Measurements from ENCODE around the gene TMEM242.

- no peak for TF ChIP-seq EP300 (IDR thresholded peaks at IDR 0.05; ENCODE audit: low read depth in 2 of 2, low read length in 2 of 2)
- no peak for TF ChIP-seq EP300 (CRISPR knock-in tag; IDR thresholded peaks at IDR 0.05; ENCODE audit: borderline replicate concordance)
- no peak for TF ChIP-seq CTCF (CRISPR knock-in tag; IDR thresholded peaks at IDR 0.05)
- no peak for TF ChIP-seq PRPF4 (IDR thresholded peaks at IDR 0.05; ENCODE audit: low read depth, low read length, poor library complexity, severe bottlenecking)
- no peak for TF ChIP-seq CREB1 (IDR thresholded peaks at IDR 0.05)
- TF ChIP-seq CREB1 (CRISPR knock-in tag; IDR thresholded peaks at IDR 0.05) = no peak
- TF ChIP-seq NPAS2 (CRISPR knock-in tag; IDR thresholded peaks at IDR 0.05; ENCODE audit: borderline replicate concordance) = no peak
Observed at GRCh38 chr6:157242791-157243190, 80.5 kb downstream of the TMEM242 start.
